Thyroid gland (tissue), 4 donors: ENCODE measurements around the gene CDH4. TPM values are rescaled to one million over a fixed set of nuclear protein-coding genes. Genes with fewer than 3 reads are reported as not detected.

Source experiments
- DNase-seq, 2 donors: peaks; one replicate each; pipeline ENCODE4 v3.0.0-alpha.2; 2019
- H3K27ac ChIP-seq, 3 donors: fragments of 200-600 bp; sonication (generic); 1 replicate in 2 of 3; 2 replicates in 1 of 3; pipeline ENCODE4 v1.5.1; 2016 to 2019; ENCODE audit warnings: mild to moderate bottlenecking in 1 of 3, moderate library complexity in 1 of 3
- H3K27me3 ChIP-seq: fragments of 200-600 bp; sonication (generic); one replicate; pipeline ENCODE4 v1.5.1; 2019
- H3K36me3 ChIP-seq, 2 donors: fragments of 200-600 bp; sonication (generic); one replicate each; pipeline ENCODE4 v1.5.1; 2016 to 2019
- H3K4me1 ChIP-seq, 2 donors: fragments of 200-600 bp; sonication (generic); one replicate each; pipeline ENCODE4 v1.5.1; 2017 to 2019
- H3K4me3 ChIP-seq, 3 donors: fragments of 200-600 bp; sonication (generic); replicated peaks in 1 of 3; 1 replicate in 2 of 3; 2 replicates in 1 of 3; pipeline ENCODE4 v1.5.1; 2016; ENCODE audit warnings: mild to moderate bottlenecking in 1 of 3
- H3K9me3 ChIP-seq: fragments of 200-600 bp; sonication (generic); one replicate; pipeline ENCODE4 v1.5.1; 2017
- POLR2A ChIP-seq, 2 donors: fragments of 450-650 bp; IDR thresholded peaks; one replicate each; pipeline ENCODE4 v1.6.1; 2017; ENCODE audit warnings: antibody characterized with exemption in 2 of 2, mild to moderate bottlenecking in 2 of 2, moderate library complexity in 1 of 2
- WGBS, 2 donors: methylation state at CpG; one replicate each; pipeline ENCODE4 v1.1.5; 2017; 5-methylcytosine and 5-hydroxymethylcytosine counted together
- intact Hi-C: fragments of 100-400 bp; cut with DNase I; formaldehyde crosslinking; loops from one replicate; pipeline ENCODE4 v1.15.1; 2023
- total RNA-seq, 4 donors: library from RNA; depleted of rRNA; stranded (reverse); fragments of >200 nt; gene quantifications; one replicate each; pipeline ENCODE4 v1.2.3, GENCODE V29; 2016
- TF ChIP-seq, protein P1 (sequence below), 6 experiments: fragments of 200-600 bp in 3 of 6; fragments of 450-650 bp in 3 of 6; sonication (generic) in 3 of 6; IDR thresholded peaks; one replicate each; pipeline ENCODE4 v1.5.1; 2016 to 2019; ENCODE audit warnings: antibody characterized with exemption in 6 of 6, mild to moderate bottlenecking in 2 of 6, inconsistent platforms in 1 of 6, moderate library complexity in 1 of 6

CDH4 gene
- total RNA-seq, 4 donors from 2014 or later = 0.22 to 0.29 (median 0.29) TPM; not detected in 1

DNA sequence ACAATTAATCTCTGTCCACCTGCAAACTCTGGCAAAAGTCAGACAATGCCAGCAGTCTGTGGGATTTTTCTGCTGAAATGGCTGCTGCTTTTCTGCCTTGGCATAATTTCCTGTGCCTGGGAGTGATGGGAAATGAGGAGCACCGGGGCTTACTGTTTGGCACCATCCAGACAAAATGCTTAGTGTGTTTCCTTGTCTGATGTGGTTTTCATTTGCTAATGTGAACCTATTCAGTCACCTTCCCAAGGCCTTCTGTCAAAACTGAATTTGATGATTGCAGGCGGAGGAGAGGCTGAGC, 56.4 kb downstream of the CDH4 start:
- no peaks in the 10 kb centered on the region for H3K4me1 ChIP-seq
- H3K9me3 ChIP-seq = no peaks in the 10 kb centered on the region
- intact Hi-C loops = no loop called here
- H3K27ac ChIP-seq = no peak overlapping the region
- no peak for TF ChIP-seq POLR2A (IDR thresholded peaks at IDR 0.05)
- TF ChIP-seq, protein P1, sequence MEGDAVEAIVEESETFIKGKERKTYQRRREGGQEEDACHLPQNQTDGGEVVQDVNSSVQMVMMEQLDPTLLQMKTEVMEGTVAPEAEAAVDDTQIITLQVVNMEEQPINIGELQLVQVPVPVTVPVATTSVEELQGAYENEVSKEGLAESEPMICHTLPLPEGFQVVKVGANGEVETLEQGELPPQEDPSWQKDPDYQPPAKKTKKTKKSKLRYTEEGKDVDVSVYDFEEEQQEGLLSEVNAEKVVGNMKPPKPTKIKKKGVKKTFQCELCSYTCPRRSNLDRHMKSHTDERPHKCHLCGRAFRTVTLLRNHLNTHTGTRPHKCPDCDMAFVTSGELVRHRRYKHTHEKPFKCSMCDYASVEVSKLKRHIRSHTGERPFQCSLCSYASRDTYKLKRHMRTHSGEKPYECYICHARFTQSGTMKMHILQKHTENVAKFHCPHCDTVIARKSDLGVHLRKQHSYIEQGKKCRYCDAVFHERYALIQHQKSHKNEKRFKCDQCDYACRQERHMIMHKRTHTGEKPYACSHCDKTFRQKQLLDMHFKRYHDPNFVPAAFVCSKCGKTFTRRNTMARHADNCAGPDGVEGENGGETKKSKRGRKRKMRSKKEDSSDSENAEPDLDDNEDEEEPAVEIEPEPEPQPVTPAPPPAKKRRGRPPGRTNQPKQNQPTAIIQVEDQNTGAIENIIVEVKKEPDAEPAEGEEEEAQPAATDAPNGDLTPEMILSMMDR (IDR thresholded peaks at IDR 0.05) = no peak
- no peak for DNase-seq
- 62 to 70% methylated on average over 2 of the region's 2 CpGs for WGBS, 2 donors
- H3K27me3 ChIP-seq = no peaks in the 10 kb centered on the region
- H3K36me3 ChIP-seq = no peaks in the 10 kb centered on the region
- no peak overlapping the region for H3K4me3 ChIP-seq

DNA sequence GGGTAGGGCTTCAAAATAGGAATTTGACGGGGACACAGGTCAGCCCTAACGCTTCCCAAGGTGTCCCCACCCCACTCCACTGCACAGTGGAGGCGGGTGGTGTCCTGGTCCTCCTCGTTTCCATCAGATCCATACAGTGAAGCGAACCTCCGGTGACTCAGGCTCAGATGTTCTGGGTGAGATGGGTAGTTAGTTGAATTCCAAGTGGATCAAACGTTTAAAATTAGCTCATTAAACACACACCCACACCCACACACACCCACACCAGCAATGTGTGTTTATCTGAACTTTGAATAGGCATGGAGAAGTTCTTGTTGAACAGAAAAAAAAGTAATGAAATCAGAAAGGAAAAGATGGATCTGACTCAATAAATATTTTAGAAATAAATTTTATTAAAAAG, 58.9 kb downstream of the CDH4 start:
- no peaks in the 10 kb centered on the region for H3K4me1 ChIP-seq
- H3K9me3 ChIP-seq = no peaks in the 10 kb centered on the region
- no peaks in the 10 kb centered on the region for H3K36me3 ChIP-seq
- intact Hi-C loops = no loop called here
- TF ChIP-seq POLR2A (IDR thresholded peaks at IDR 0.05) = no peak
- TF ChIP-seq, protein P1 (IDR thresholded peaks at IDR 0.05) = no peak
- 62 to 68% methylated on average over 7 of the region's 7 CpGs for WGBS, 2 donors
- DNase-seq = no peak
- no peaks in the 10 kb centered on the region for H3K27me3 ChIP-seq
- H3K4me3 ChIP-seq = no peak overlapping the region
- no peak overlapping the region for H3K27ac ChIP-seq

DNA sequence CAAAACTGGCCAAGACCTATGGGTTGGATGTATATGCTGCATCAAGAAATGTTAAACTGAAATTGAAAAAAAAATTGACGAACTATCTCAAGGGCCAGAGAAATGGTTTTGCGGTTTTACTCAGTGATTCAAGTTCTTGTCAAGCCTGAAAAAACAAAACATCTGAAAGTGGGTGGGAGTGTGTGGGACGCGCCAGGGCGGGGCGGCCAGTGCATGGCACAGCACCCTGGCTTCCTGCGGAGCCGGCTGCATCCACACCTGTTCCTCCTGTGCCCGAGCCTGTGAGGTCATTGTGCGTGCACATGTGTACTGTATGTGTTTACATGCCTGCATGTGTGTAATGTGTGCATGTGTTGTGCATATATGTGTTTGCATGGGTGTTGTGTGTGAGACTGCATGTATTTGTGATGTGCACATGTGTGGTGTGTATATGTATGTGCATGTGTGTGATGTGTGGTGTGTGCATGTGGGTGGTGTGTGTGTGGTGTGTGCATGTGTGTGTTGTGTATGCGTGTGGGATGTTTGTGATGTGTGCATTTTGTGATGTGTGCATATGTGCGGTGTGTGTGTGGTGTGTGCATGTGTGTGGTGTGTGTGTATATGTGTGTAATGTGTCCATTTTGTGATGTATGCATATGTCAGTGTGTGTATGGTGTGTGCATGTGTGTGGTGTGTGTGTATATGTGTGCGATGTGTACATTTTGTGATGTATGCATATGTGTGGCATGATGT, 59.8 kb downstream of the CDH4 start:
- WGBS, 2 donors = 85 to 86% methylated on average over 13 of the region's 13 CpGs
- H3K27me3 ChIP-seq = no peaks in the 10 kb centered on the region
- no peak for DNase-seq
- TF ChIP-seq POLR2A (IDR thresholded peaks at IDR 0.05) = no peak
- TF ChIP-seq, protein P1 (IDR thresholded peaks at IDR 0.05) = no peak
- no peaks in the 10 kb centered on the region for H3K36me3 ChIP-seq
- intact Hi-C loops = no loop called here
- no peak overlapping the region for H3K4me3 ChIP-seq
- H3K4me1 ChIP-seq = no peaks in the 10 kb centered on the region
- no peak overlapping the region for H3K27ac ChIP-seq
- no peaks in the 10 kb centered on the region for H3K9me3 ChIP-seq

DNA sequence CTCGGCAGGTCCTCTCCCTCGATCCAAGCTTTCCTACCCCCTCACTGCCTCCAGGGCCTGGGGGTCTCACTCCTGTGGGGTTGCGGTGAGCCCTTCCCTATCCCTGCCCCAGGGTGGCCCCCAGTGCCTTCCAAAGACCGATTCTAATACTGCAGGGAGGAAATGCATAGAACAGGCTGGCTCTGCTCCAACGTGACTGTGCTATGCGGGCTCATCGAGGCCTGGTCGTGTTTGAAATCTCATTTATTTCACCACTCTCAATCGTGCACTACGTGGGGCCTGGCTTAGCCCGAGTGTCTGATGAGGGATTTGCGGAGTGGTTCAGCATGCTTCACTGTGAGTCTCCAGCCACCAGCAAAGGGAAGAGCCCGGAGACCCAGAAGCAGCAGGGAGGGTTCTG, 60.9 kb downstream of the CDH4 start:
- Histone ChIP-seq H3K27ac (no peak overlapping the region), H3K4me3 (no peak overlapping the region), H3K4me1 (no peaks in the 10 kb centered on the region), H3K36me3 (no peaks in the 10 kb centered on the region), H3K9me3 (no peaks in the 10 kb centered on the region), H3K27me3 (no peaks in the 10 kb centered on the region)
- WGBS, 2 donors = 65 to 71% methylated on average over 12 to 13 of the region's 13 CpGs
- intact Hi-C loops = no loop called here
- DNase-seq = no peak
- TF ChIP-seq POLR2A (IDR thresholded peaks at IDR 0.05) = no peak
- TF ChIP-seq, protein P1 (IDR thresholded peaks at IDR 0.05) = no peak

DNA sequence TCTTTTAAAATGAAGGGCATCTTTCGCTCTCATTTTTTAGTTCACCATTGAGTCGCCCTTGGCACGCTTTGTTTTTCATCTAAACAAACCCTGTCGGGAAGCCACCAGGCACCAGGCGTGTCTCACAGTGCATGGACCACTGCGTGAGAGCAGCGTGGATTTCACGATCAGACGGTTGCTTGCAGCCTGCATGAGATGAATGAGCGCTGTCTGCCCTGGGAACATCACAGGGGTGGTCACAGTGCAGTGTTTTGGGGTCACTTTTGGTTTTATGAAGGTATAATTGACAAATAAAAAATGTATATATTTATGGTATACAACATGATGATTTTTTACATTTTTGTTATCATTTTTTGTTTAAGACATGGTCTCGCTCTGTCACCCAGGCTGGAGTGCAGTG, 61.3 kb downstream of the CDH4 start:
- H3K4me1 ChIP-seq = no peaks in the 10 kb centered on the region
- H3K4me3 ChIP-seq = no peak overlapping the region
- no peaks in the 10 kb centered on the region for H3K9me3 ChIP-seq
- H3K27me3 ChIP-seq = no peaks in the 10 kb centered on the region
- no peak for TF ChIP-seq POLR2A (IDR thresholded peaks at IDR 0.05)
- TF ChIP-seq, protein P1 (IDR thresholded peaks at IDR 0.05) = no peak
- intact Hi-C loops = no loop called here
- WGBS, 2 donors = 85 to 88% methylated on average over 11 of the region's 11 CpGs
- H3K27ac ChIP-seq = no peak overlapping the region
- no peaks in the 10 kb centered on the region for H3K36me3 ChIP-seq
- no peak for DNase-seq
